ENCODE results near the gene TRPM3. TPM values are rescaled to one million over a fixed set of nuclear protein-coding genes. Genes with fewer than 3 reads are reported as not detected.
"Not testable (repeated sequence)": the region's sequence is repeated elsewhere in the genome, so short reads cannot be mapped to it uniquely, and the experiment has no call there.

Gene TRPM3
- total RNA-seq, 1 donor: 0.72 TPM

GRCh38 chr9:70634696-70635095 is 486.7 kb downstream of the TRPM3 start:
- no peak for DNase-seq (ENCODE audit: insufficient read length, low spot score, missing footprints)
- Histone ChIP-seq H3K36me3 (ENCODE audit: insufficient read depth, low read length) (no peaks in the 10 kb centered on the region), H3K4me2 (ENCODE audit: insufficient read depth, low read length) (no peak overlapping the region), H2AFZ (ENCODE audit: low read length) (no peak overlapping the region), H3K27me3 (ENCODE audit: insufficient read depth, low read length) (no peaks in the 10 kb centered on the region), H3K79me2 (ENCODE audit: insufficient read depth, low read length) (no peaks in the 10 kb centered on the region), H3K4me3 (ENCODE audit: insufficient read depth, low read length) (no peak overlapping the region), H3K27ac (ENCODE audit: low read depth, low read length) (no peak overlapping the region), H4K20me1 (ENCODE audit: insufficient read depth, low read length) (no peaks in the 10 kb centered on the region), H3K9me3 (ENCODE audit: low read depth, low read length) (no peaks in the 10 kb centered on the region), H3K4me1 (ENCODE audit: insufficient read depth, low read length) (no peaks in the 10 kb centered on the region)
- TF ChIP-seq CTCF (IDR thresholded peaks at IDR 0.05; ENCODE audit: extremely low read depth, low read depth, low read length): no peak

- Histone ChIP-seq H3K9me3 (ENCODE audit: low read depth, low read length) (no peaks in the 10 kb centered on the region), H3K4me2 (ENCODE audit: insufficient read depth, low read length) (no peak overlapping the region), H3K27ac (ENCODE audit: low read depth, low read length) (no peak overlapping the region), H3K4me3 (ENCODE audit: insufficient read depth, low read length) (no peak overlapping the region), H2AFZ (ENCODE audit: low read length) (no peak overlapping the region), H4K20me1 (ENCODE audit: insufficient read depth, low read length) (no peaks in the 10 kb centered on the region), H3K27me3 (ENCODE audit: insufficient read depth, low read length) (no peaks in the 10 kb centered on the region), H3K79me2 (ENCODE audit: insufficient read depth, low read length) (no peaks in the 10 kb centered on the region), H3K36me3 (ENCODE audit: insufficient read depth, low read length) (no peaks in the 10 kb centered on the region), H3K4me1 (ENCODE audit: insufficient read depth, low read length) (no peaks in the 10 kb centered on the region)
- no peak for DNase-seq (ENCODE audit: insufficient read length, low spot score, missing footprints)
- no peak for TF ChIP-seq CTCF (IDR thresholded peaks at IDR 0.05; ENCODE audit: extremely low read depth, low read depth, low read length)
Measured at GRCh38 chr9:70630971-70631370, 490.4 kb downstream of the TRPM3 start.

- not testable (repeated sequence) for H3K4me3 ChIP-seq (ENCODE audit: insufficient read depth, low read length); H3K4me2 ChIP-seq (ENCODE audit: insufficient read depth, low read length); H3K4me1 ChIP-seq (ENCODE audit: insufficient read depth, low read length); H3K79me2 ChIP-seq (ENCODE audit: insufficient read depth, low read length); H3K27ac ChIP-seq (ENCODE audit: low read depth, low read length); H3K9me3 ChIP-seq (ENCODE audit: low read depth, low read length); H4K20me1 ChIP-seq (ENCODE audit: insufficient read depth, low read length); H3K36me3 ChIP-seq (ENCODE audit: insufficient read depth, low read length); H3K27me3 ChIP-seq (ENCODE audit: insufficient read depth, low read length); H2AFZ ChIP-seq (ENCODE audit: low read length)
- peak; percentile 86 for DNase-seq (ENCODE audit: insufficient read length, low spot score, missing footprints)
Measured at GRCh38 chr9:70629080-70629685, 492.2 kb downstream of the TRPM3 start.

GRCh38 chr9:70625078-70625477 is 496.3 kb downstream of the TRPM3 start:
- no peaks in the 10 kb centered on the region for H3K79me2 ChIP-seq (ENCODE audit: insufficient read depth, low read length)

More at GRCh38 chr9:70625078-70625477, 496.3 kb downstream of the TRPM3 start:
- H2AFZ ChIP-seq (ENCODE audit: low read length): no peak overlapping the region
- H3K4me3 ChIP-seq (ENCODE audit: insufficient read depth, low read length): no peak overlapping the region
- TF ChIP-seq CTCF (IDR thresholded peaks at IDR 0.05; ENCODE audit: extremely low read depth, low read depth, low read length): no peak
- no peak overlapping the region for H3K27ac ChIP-seq (ENCODE audit: low read depth, low read length)
- H3K4me2 ChIP-seq (ENCODE audit: insufficient read depth, low read length): no peak overlapping the region
- H3K9me3 ChIP-seq (ENCODE audit: low read depth, low read length): peaks cover 2% of the 10 kb centered on the region
- H3K4me1 ChIP-seq (ENCODE audit: insufficient read depth, low read length): no peaks in the 10 kb centered on the region
- H4K20me1 ChIP-seq (ENCODE audit: insufficient read depth, low read length): no peaks in the 10 kb centered on the region
- DNase-seq (ENCODE audit: insufficient read length, low spot score, missing footprints): no peak
- H3K27me3 ChIP-seq (ENCODE audit: insufficient read depth, low read length): no peaks in the 10 kb centered on the region
- H3K36me3 ChIP-seq (ENCODE audit: insufficient read depth, low read length): no peaks in the 10 kb centered on the region
